Sigmoid colon (tissue), 7 donors: ENCODE measurements around the gene GORASP1. TPM values are rescaled to one million over a fixed set of nuclear protein-coding genes. Genes with fewer than 3 reads are reported as not detected.

Experiments used
- DNase-seq: peaks from one replicate; pipeline ENCODE4 v3.0.0-alpha.2; 2019
- H3K27ac ChIP-seq, 4 donors: fragments of 200-600 bp; sonication (generic); one replicate each; pipeline ENCODE4 v1.5.1; 2016 to 2019; ENCODE audit warnings: mild to moderate bottlenecking in 1 of 4
- H3K27me3 ChIP-seq, 3 donors: fragments of 200-600 bp; sonication (generic); one replicate each; pipeline ENCODE4 v1.5.1; 2019; ENCODE audit warnings: mild to moderate bottlenecking in 1 of 3
- H3K36me3 ChIP-seq, 4 donors: fragments of 200-600 bp; sonication (generic); one replicate each; pipeline ENCODE4 v1.5.1; 2016 to 2019
- H3K4me1 ChIP-seq, 4 donors: fragments of 200-600 bp; sonication (generic); one replicate each; pipeline ENCODE4 v1.5.1; 2017 to 2019
- H3K4me3 ChIP-seq, 4 donors: fragments of 200-600 bp; sonication (generic); one replicate each; pipeline ENCODE4 v1.5.1; 2017 to 2019; ENCODE audit warnings: mild to moderate bottlenecking in 2 of 4, moderate library complexity in 1 of 4
- H3K9me3 ChIP-seq, 4 donors: fragments of 200-600 bp in 3 of 4; sonication (generic) in 3 of 4; one replicate each; pipeline versions ENCODE4 v1.5.1 to v1.6.1; 2013 to 2019
- CTCF ChIP-seq, 4 experiments: fragments of 450-650 bp in 3 of 4; fragments of 200-600 bp in 1 of 4; IDR thresholded peaks; one replicate each; pipeline ENCODE4 v1.5.1; 2016 to 2019; ENCODE audit warnings: antibody characterized with exemption in 4 of 4, mild to moderate bottlenecking in 3 of 4, moderate library complexity in 2 of 4
- EP300 ChIP-seq, 4 donors: sonication (generic); formaldehyde crosslinking; IDR thresholded peaks; one replicate each; pipeline ENCODE4 v1.6.1; 2017; ENCODE audit warnings: antibody characterized with exemption in 4 of 4
- POLR2A ChIP-seq, 2 donors: fragments of 450-650 bp; IDR thresholded peaks; one replicate each; pipeline ENCODE4 v1.6.1; 2016; ENCODE audit warnings: antibody characterized with exemption in 2 of 2, mild to moderate bottlenecking in 2 of 2, moderate library complexity in 2 of 2
- POLR2AphosphoS5 ChIP-seq, 4 donors: sonication (generic); formaldehyde crosslinking; IDR thresholded peaks; one replicate each; pipeline ENCODE4 v1.6.1; 2017; ENCODE audit warnings: antibody characterized with exemption in 4 of 4
- WGBS, 2 donors: extraction: QIAGEN DNeasy Blood & Tissue Kit; methylation state at CpG; one replicate each; pipeline ENCODE4 v1.1.7; 2013; 5-methylcytosine and 5-hydroxymethylcytosine counted together
- intact Hi-C: fragments of 100-400 bp; cut with DNase I; formaldehyde crosslinking; loops from one replicate; pipeline ENCODE4 v1.15.1; 2023
- polyA plus RNA-seq, 3 donors: library from polyadenylated mRNA; stranded (reverse); fragments of 200-250 nt; gene quantifications; one replicate each; pipeline ENCODE4 v1.2.3, GENCODE V29; 2013
- total RNA-seq, 4 donors: library from RNA; depleted of rRNA; stranded (reverse); fragments of >200 nt; gene quantifications; one replicate each; pipeline ENCODE4 v1.1.0, GENCODE V29; 2016
- donor health status: healthy with polysubstance abuse.
- donor health status: Bipolar disorder and iron deficiency.
- donor health status: healthy.

GORASP1 gene
- total and polyA plus RNA-seq, 7 donors: 35.4 to 54.5 (median 48.2) TPM

GRCh38 chr3:39130026-39130425, 22.6 kb upstream of the GORASP1 start:
- H3K9me3 ChIP-seq: no peaks in the 10 kb centered on the region
- TF ChIP-seq POLR2A (IDR thresholded peaks at IDR 0.05) (no peak), CTCF (IDR thresholded peaks at IDR 0.05) (no peak), EP300 (IDR thresholded peaks at IDR 0.05) (no peak), POLR2AphosphoS5 (IDR thresholded peaks at IDR 0.05) (no peak)
- H3K4me1 ChIP-seq: peaks cover 0 to 14% (median 10%) of the 10 kb centered on the region in 4 donors
- no peaks in the 10 kb centered on the region for H3K27me3 ChIP-seq
- H3K4me3 ChIP-seq: no peak overlapping the region
- H3K27ac ChIP-seq: no peak overlapping the region
- H3K36me3 ChIP-seq: no peaks in the 10 kb centered on the region
- no peak for DNase-seq
- intact Hi-C loops: no loop called here
- 92 to 94% methylated on average over 6 of the region's 6 CpGs for WGBS, 2 donors

DNA sequence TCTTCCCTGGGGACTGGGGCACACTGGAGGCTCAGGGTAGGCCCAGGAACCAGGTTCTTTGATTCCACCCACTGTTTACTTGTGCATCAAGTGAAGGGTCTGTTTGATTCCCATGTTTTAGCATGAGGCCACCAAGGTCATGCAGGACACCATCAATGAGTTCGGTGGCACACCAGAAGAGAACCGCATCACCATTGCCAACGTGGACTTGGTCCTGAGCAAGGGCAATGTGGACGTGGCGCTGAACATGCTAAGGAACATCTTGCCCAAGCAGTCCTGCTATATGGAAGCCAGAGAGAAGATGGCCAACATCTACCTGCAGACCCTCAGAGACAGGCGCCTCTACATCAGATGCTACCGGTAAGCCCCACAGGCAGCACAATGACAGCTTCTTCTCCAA, 21.5 kb upstream of the GORASP1 start:
- no peak overlapping the region for H3K27ac ChIP-seq
- DNase-seq: peak; percentile 36
- H3K4me1 ChIP-seq: peaks cover 0 to 14% (median 10%) of the 10 kb centered on the region in 4 donors
- H3K4me3 ChIP-seq: no peak overlapping the region
- 97% methylated on average over 7 of the region's 7 CpGs for WGBS, 2 donors
- TF ChIP-seq POLR2AphosphoS5 (IDR thresholded peaks at IDR 0.05): no peak
- TF ChIP-seq POLR2A (IDR thresholded peaks at IDR 0.05): no peak
- TF ChIP-seq EP300 (IDR thresholded peaks at IDR 0.05): no peak
- no peak for TF ChIP-seq CTCF (IDR thresholded peaks at IDR 0.05)
- intact Hi-C loops: loop anchor here (5.0 kb wide), 1 partner anchor 63 kb away; the partner anchor contains the start of gene XIRP1
- H3K9me3 ChIP-seq: no peaks in the 10 kb centered on the region
- no peaks in the 10 kb centered on the region for H3K27me3 ChIP-seq
- no peaks in the 10 kb centered on the region for H3K36me3 ChIP-seq

DNA sequence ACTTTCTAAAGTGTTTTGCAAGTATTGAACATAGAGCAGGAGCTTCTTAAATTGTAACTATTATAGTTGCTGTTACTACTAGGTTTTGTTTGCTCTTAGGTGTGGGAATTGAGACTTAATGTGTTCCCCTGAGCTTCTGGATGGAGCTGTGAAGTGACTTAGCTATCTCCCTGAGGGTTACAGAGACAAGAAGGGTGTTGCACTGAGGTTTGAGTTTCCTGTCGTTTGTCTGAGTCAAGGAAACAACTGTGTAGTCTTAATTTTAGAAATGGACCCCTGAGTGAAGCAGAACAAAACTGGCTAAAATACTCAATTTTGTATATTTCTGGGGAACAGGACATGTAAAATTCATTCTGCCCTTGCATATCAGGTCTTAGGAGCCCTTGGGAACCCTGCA, 20.5 kb upstream of the GORASP1 start:
- no peaks in the 10 kb centered on the region for H3K36me3 ChIP-seq
- WGBS, 2 donors: 28 to 46% methylated on average over 1 of the region's 1 CpG
- DNase-seq: no peak
- no peaks in the 10 kb centered on the region for H3K9me3 ChIP-seq
- no peak for TF ChIP-seq POLR2A (IDR thresholded peaks at IDR 0.05)
- TF ChIP-seq CTCF (IDR thresholded peaks at IDR 0.05): no peak
- H3K27ac ChIP-seq: no peak overlapping the region
- no peaks in the 10 kb centered on the region for H3K27me3 ChIP-seq
- no peak overlapping the region for H3K4me3 ChIP-seq
- intact Hi-C loops: loop anchor here (5.0 kb wide), 1 partner anchor 64 kb away; the partner anchor contains the start of gene XIRP1
- peaks cover 0 to 14% (median 10%) of the 10 kb centered on the region in 4 donors for H3K4me1 ChIP-seq

DNA sequence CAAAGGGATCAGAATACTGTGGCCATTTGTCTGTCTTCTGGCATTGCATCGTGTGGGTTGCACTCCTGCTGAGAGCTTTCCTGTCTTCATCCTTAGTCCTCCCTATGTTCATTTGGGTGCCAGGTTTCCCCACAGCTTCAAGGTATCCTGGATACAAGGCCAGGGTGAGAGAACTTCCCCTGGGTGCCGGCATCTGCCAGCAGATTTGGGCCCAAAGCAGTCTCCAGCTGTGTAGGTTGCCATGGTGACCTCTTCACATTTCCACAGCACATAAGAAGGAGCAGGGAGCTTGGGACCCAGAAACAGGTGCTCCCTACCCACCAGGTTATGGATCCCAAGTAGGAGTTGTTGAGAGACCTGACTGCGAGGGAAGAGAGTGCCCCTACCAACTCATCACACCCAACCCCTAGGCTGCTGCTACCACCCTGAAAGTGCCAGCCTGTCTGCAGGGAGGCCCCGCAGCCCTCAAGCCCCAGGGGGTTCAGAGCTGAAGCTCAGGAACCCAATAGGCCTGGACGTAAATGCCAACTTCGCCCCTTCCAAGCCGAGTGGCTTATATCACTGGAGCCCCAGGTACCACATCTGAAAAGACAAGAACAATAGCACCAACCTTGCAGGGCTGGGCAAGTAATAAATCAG, 20.0 kb upstream of the GORASP1 start:
- Histone ChIP-seq H3K9me3 (no peaks in the 10 kb centered on the region), H3K36me3 (no peaks in the 10 kb centered on the region), H3K4me1 (peaks cover 0 to 14% (median 10%) of the 10 kb centered on the region in 4 donors), H3K27ac (peak overlapping the region in 1 of 4 donors; percentile 3), H3K27me3 (no peaks in the 10 kb centered on the region), H3K4me3 (no peak overlapping the region)
- TF ChIP-seq CTCF (IDR thresholded peaks at IDR 0.05) (no peak), POLR2AphosphoS5 (IDR thresholded peaks at IDR 0.05) (no peak), EP300 (IDR thresholded peaks at IDR 0.05) (no peak), POLR2A (IDR thresholded peaks at IDR 0.05) (no peak)
- intact Hi-C loops: loop anchor here (5.0 kb wide), 1 partner anchor 65 kb away; the partner anchor contains the start of gene XIRP1
- WGBS, 2 donors: 74 to 90% methylated on average over 7 of the region's 7 CpGs
- peak; percentile 44 for DNase-seq
